ENCODE results near the gene KLLN. TPM values are rescaled to one million over a fixed set of nuclear protein-coding genes. Genes with fewer than 3 reads are reported as not detected.
"Not testable (repeated sequence)": the region's sequence is repeated elsewhere in the genome, so short reads cannot be mapped to it uniquely, and the experiment has no call there.

KLLN gene, protein sequence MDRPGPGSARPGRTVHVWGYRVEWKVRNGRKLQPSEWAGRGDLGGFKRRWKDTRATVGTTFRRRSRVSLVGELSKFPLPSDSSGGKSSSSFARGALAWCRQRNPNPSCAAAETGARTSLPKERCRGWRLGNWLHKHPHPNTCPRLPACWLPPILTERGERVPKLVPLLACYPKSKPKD
- 1 to 10 TPM; 1.1 to 1.3 TPM for total RNA-seq

DNA sequence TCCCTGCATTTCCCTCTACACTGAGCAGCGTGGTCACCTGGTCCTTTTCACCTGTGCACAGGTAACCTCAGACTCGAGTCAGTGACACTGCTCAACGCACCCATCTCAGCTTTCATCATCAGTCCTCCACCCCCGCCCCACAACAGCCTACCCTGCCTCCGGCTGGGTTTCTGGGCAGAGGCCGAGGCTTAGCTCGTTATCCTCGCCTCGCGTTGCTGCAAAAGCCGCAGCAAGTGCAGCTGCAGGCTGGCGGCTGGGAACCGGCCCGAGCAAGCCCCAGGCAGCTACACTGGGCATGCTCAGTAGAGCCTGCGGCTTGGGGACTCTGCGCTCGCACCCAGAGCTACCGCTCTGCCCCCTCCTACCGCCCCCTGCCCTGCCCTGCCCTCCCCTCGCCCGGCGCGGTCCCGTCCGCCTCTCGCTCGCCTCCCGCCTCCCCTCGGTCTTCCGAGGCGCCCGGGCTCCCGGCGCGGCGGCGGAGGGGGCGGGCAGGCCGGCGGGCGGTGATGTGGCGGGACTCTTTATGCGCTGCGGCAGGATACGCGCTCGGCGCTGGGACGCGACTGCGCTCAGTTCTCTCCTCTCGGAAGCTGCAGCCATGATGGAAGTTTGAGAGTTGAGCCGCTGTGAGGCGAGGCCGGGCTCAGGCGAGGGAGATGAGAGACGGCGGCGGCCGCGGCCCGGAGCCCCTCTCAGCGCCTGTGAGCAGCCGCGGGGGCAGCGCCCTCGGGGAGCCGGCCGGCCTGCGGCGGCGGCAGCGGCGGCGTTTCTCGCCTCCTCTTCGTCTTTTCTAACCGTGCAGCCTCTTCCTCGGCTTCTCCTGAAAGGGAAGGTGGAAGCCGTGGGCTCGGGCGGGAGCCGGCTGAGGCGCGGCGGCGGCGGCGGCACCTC lies at the start of gene KLLN, which contains the start of gene PTEN:
TSS of gene KLLN (minus strand) at position 481 of the 891 bp plus-strand sequence. CDS start 1,046 bp downstream, outside the sequence.
TSS of gene PTEN (plus strand) at position 573 of the 891 bp plus-strand sequence. CDS start 845 bp downstream, outside the sequence.
- H3K4me1 Mint-ChIP-seq = peaks cover 38% of the 10 kb centered on the region
- DNase-seq = peak; percentile 80
- peak within 1 kb of the TSS; percentile 95 for H3K4me3 Mint-ChIP-seq
- peak within 1 kb of the TSS; percentile 97 for H3K27ac Mint-ChIP-seq
- H3K36me3 Mint-ChIP-seq (ENCODE audit: low read depth) = peaks cover 33% of the 10 kb centered on the region
- H3K9me3 Mint-ChIP-seq = no peaks in the 10 kb centered on the region
- ChIA-PET POLR2A (interaction anchor here (0.6 to 1.1 kb wide), 3 partner anchors 11 to 228 kb away, joined by 3 to 4 read pairs (median 3); no protein-coding TSS in a partner anchor), CTCF (interaction anchor here (1.0 to 2.3 kb wide), 7 partner anchors 23 to 689 kb away, joined by 3 to 14 read pairs (median 3); no protein-coding TSS in a partner anchor)
- H3K27me3 Mint-ChIP-seq = no peaks in the 10 kb centered on the region

DNA sequence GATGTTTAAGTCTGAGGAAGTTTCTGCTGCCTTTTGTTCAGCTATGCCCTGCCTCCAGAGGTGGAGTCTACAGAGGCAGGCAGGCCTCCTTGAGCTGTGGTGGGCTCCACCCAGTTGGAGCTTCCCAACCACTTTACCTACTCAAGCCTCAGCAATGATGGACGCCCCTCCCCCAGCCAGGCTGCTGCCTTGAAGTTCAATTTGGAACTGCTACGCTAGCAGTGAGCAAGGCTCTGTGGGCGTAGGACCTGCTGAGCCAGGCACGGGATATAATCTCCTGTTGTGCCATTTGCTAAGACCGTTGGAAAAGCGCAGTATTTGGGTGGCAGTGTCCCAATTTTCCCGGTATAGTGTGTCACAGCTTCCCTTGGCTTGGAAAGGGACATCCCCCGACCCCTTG lies 40.1 kb upstream of the KLLN start:
- CTCF ChIA-PET = interaction anchor here (1.5 kb wide), 1 partner anchor 8 kb away, joined by 3 read pairs; no protein-coding TSS in a partner anchor
- H3K27ac Mint-ChIP-seq, POLR2A ChIA-PET, H3K4me3 Mint-ChIP-seq, DNase-seq, H3K27me3 Mint-ChIP-seq: not testable (repeated sequence)
- H3K4me1 Mint-ChIP-seq = peaks cover 20% of the 10 kb centered on the region
- peaks cover 32% of the 10 kb centered on the region for H3K9me3 Mint-ChIP-seq
- peaks cover 93% of the 10 kb centered on the region for H3K36me3 Mint-ChIP-seq (ENCODE audit: low read depth)

GRCh38 chr10:87897957-87898356 lies 34.6 kb upstream of the KLLN start:
- H3K27ac Mint-ChIP-seq, DNase-seq, POLR2A ChIA-PET, H3K27me3 Mint-ChIP-seq, H3K4me3 Mint-ChIP-seq, CTCF ChIA-PET: not testable (repeated sequence)
- peaks cover 88% of the 10 kb centered on the region for H3K36me3 Mint-ChIP-seq (ENCODE audit: low read depth)
- H3K9me3 Mint-ChIP-seq = peaks cover 30% of the 10 kb centered on the region
- H3K4me1 Mint-ChIP-seq = peaks cover 18% of the 10 kb centered on the region

DNA sequence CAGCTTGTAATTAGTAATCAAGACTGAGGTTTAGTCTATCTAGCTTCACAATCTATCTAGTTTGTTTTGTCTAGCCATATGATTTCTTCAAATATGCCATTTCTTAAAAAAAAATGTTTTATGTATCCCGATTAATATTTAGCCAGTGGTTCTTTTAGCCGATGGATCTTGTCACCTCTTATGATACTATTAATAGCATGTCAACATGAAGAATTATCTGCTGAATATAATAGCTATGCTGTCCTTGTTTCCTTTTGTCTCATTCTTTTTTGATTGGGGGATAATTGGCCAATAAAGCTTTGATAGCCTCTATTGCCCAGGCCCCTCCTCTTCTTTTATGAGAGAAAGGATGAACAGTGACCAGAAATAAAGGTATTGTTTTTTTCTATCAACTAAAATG lies 32.9 kb upstream of the KLLN start:
- Mint-ChIP-seq H3K9me3 (peaks cover 19% of the 10 kb centered on the region), H3K27ac (no peak overlapping the region), H3K27me3 (no peaks in the 10 kb centered on the region), H3K4me1 (peaks cover 17% of the 10 kb centered on the region), H3K4me3 (no peak overlapping the region), H3K36me3 (ENCODE audit: low read depth) (peaks cover 77% of the 10 kb centered on the region)
- DNase-seq = no peak
- CTCF ChIA-PET = no interaction called here
- POLR2A ChIA-PET = interaction anchor here (0.7 kb wide), 1 partner anchor 23 kb away, joined by 6 read pairs; no protein-coding TSS in a partner anchor

DNA sequence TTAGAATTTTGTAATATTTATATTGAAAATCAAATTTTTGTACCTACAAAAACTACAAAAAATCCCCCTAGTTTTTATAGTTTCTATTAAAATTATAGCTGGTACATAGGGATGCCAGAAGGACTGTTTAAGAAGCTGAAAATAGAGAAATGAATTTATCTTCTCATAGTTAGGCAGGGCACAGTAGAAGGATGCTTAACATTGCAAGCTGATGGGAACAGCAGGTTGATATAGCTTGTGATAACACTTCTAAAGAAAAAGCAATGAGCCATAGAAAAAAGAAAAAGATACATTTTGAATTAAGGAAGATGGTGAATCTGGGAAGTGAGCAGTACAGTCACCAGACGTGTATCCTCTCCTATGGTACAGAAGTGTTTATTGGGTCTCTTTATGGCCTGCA lies 32.1 kb upstream of the KLLN start:
- no peak for DNase-seq
- ChIA-PET CTCF (interaction anchor here (0.5 to 1.0 kb wide), 2 partner anchors 10 to 14 kb away, joined by 3 read pairs; no protein-coding TSS in a partner anchor), POLR2A (no interaction called here)
- peaks cover 10% of the 10 kb centered on the region for H3K4me1 Mint-ChIP-seq
- peaks cover 69% of the 10 kb centered on the region for H3K36me3 Mint-ChIP-seq (ENCODE audit: low read depth)
- H3K9me3 Mint-ChIP-seq = peaks cover 13% of the 10 kb centered on the region
- no peaks in the 10 kb centered on the region for H3K27me3 Mint-ChIP-seq
- H3K4me3 Mint-ChIP-seq = no peak overlapping the region
- H3K27ac Mint-ChIP-seq = no peak overlapping the region

- H3K4me1 Mint-ChIP-seq = peaks cover 3% of the 10 kb centered on the region
- POLR2A ChIA-PET = no interaction called here
Measured at GRCh38 chr10:87887548-87888289, 24.4 kb upstream of the KLLN start.

GRCh38 chr10:87887146-87887545 lies 23.8 kb upstream of the KLLN start:
- DNase-seq = no peak
- Mint-ChIP-seq H3K4me3 (no peak overlapping the region), H3K4me1 (peaks cover 3% of the 10 kb centered on the region), H3K27ac (no peak overlapping the region), H3K36me3 (ENCODE audit: low read depth) (peaks cover 50% of the 10 kb centered on the region), H3K9me3 (peaks cover 16% of the 10 kb centered on the region), H3K27me3 (no peaks in the 10 kb centered on the region)
- ChIA-PET POLR2A (no interaction called here), CTCF (interaction anchor here (0.6 kb wide), 1 partner anchor 1065 kb away, joined by 3 read pairs; no protein-coding TSS in a partner anchor)

More at GRCh38 chr10:87887548-87888289, 24.4 kb upstream of the KLLN start:
- CTCF ChIA-PET = interaction anchor here (0.6 to 0.9 kb wide), 2 partner anchors 24 to 1065 kb away, joined by 3 read pairs; no protein-coding TSS in a partner anchor
- H3K27ac Mint-ChIP-seq = no peak overlapping the region
- DNase-seq = no peak
- peaks cover 52% of the 10 kb centered on the region for H3K36me3 Mint-ChIP-seq (ENCODE audit: low read depth)
- no peaks in the 10 kb centered on the region for H3K27me3 Mint-ChIP-seq
- H3K9me3 Mint-ChIP-seq = peaks cover 16% of the 10 kb centered on the region
- H3K4me3 Mint-ChIP-seq = no peak overlapping the region

GRCh38 chr10:87886635-87887034 lies 23.3 kb upstream of the KLLN start:
- no peak overlapping the region for H3K4me3 Mint-ChIP-seq
- H3K27me3 Mint-ChIP-seq = no peaks in the 10 kb centered on the region
- ChIA-PET CTCF (no interaction called here), POLR2A (no interaction called here)
- no peak for DNase-seq
- peak overlapping the region; percentile 19 for H3K27ac Mint-ChIP-seq
- H3K9me3 Mint-ChIP-seq = peaks cover 19% of the 10 kb centered on the region
- H3K4me1 Mint-ChIP-seq = peaks cover 8% of the 10 kb centered on the region
- H3K36me3 Mint-ChIP-seq (ENCODE audit: low read depth) = peaks cover 54% of the 10 kb centered on the region

- Mint-ChIP-seq H3K9me3 (peaks cover 27% of the 10 kb centered on the region), H3K27me3 (no peaks in the 10 kb centered on the region), H3K36me3 (ENCODE audit: low read depth) (peaks cover 76% of the 10 kb centered on the region), H3K4me3 (no peak overlapping the region), H3K27ac (no peak overlapping the region), H3K4me1 (peaks cover 22% of the 10 kb centered on the region)
- no peak for DNase-seq
- POLR2A ChIA-PET = interaction anchor here (0.7 kb wide), 1 partner anchor 388 kb away, joined by 3 read pairs; no protein-coding TSS in a partner anchor
- CTCF ChIA-PET = no interaction called here
Measured at GRCh38 chr10:87882555-87883294, 19.4 kb upstream of the KLLN start.

GRCh38 chr10:87881373-87882059 lies 18.2 kb upstream of the KLLN start:
- H3K4me3 Mint-ChIP-seq, CTCF ChIA-PET, DNase-seq, H3K27ac Mint-ChIP-seq, POLR2A ChIA-PET, H3K27me3 Mint-ChIP-seq: not testable (repeated sequence)
- Mint-ChIP-seq H3K9me3 (peaks cover 18% of the 10 kb centered on the region), H3K4me1 (peaks cover 22% of the 10 kb centered on the region), H3K36me3 (ENCODE audit: low read depth) (peaks cover 67% of the 10 kb centered on the region)

DNA sequence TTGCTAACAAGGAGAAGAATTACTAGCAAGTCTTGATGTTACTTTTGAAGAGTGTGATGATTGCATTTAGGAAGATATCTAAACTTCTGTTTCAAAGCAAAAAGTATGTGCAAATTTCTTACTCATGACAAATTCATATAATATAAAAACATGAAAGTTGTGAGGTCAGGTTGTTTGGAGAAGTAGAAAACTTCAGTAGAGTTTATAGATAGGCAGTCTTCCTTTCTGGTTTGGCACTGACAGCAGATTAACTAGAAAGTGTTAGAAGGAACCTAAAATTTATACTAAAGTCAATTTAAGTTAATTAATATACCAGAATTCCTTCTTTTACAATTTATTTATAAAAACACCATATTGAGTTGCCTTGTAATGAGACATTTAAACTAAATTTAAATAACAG lies 17.0 kb upstream of the KLLN start:
- H3K9me3 Mint-ChIP-seq = peaks cover 11% of the 10 kb centered on the region
- POLR2A ChIA-PET = no interaction called here
- CTCF ChIA-PET = no interaction called here
- H3K27me3 Mint-ChIP-seq = no peaks in the 10 kb centered on the region
- H3K4me1 Mint-ChIP-seq = peaks cover 25% of the 10 kb centered on the region
- peaks cover 58% of the 10 kb centered on the region for H3K36me3 Mint-ChIP-seq (ENCODE audit: low read depth)
- H3K4me3 Mint-ChIP-seq = no peak overlapping the region
- H3K27ac Mint-ChIP-seq = no peak overlapping the region
- no peak for DNase-seq
